Muscle of back (tissue), 11 donors: ENCODE data around the gene NRM. TPM values are rescaled to one million over a fixed set of nuclear protein-coding genes. Genes with fewer than 3 reads are reported as not detected.

Experiments used
- DNase-seq, 3 donors: peaks; one replicate each; pipeline versions ENCODE4 v3.0.0 to v3.0.0-alpha.2; 2013
- polyA plus RNA-seq, 10 donors: library from polyadenylated mRNA; unstranded; fragments of 120-200 nt; gene quantifications; one replicate each; pipeline ENCODE4 v1.2.1, GENCODE V29; 2013; ENCODE audit not compliant: insufficient read length in 10 of 10

The NRM gene
- polyA plus RNA-seq, 10 donors: 28.5 to 43.1 (median 36.5) TPM

DNA sequence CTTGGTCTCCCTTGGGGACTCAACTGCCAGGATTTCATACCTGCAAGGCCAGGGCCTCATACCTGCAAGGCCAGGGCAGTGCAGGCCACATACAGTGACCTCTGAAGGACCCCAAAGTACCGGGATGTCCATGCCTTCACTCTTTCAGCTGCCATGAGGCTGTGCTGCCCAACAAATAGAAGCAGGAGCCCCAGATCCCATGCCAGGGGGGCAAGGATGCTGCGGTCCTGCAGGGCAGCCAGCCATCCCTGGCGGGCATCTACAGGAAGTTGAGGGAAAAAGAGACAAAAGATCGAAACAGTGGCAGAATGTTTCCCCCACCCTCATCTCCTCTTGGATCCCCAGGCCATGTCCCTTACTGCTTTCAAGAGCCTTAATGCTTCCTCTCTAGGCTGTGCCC lies 799 bp downstream of the NRM start:
- no peak for DNase-seq

DNA sequence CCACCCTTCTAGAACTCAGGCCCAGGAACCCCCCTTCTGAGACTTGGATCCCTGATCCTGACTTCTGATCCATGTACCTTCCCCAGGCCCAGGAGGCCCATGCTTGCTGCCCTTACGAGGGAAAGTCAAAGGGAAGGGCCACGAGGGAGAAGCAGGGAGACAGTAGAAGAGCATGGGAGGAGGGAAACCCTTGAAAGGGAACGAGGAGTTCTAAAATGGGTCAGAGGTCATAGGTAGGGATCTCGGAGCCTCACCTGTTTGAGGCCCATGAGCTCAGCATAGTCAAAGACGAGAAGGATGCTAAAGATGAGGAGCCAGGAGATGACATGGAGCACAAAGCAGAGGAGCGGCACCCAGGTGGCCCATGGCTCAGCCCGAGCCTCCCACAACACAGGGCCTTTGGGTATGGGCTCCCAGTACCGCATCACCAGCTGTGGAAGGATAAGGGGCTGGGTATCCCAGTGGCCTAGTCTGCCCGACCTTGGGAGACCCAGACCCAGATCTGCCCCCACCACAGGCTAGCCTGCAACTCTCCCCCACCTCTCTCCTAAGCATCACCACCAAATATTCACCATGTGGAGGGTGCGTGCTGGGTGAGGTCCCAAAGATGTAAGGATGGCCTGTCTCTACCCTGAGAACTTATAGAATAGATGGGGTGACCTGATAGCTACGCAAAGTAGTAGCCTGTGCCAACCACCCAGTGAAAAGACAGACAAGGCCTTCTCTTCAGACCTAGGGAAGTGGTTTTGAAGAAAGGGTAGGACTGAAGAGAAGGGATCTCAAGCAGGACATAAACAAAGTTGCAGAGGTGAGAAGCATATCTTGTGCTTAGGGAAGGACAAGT lies 1.5 kb downstream of the NRM start:
- DNase-seq: no peak

DNA sequence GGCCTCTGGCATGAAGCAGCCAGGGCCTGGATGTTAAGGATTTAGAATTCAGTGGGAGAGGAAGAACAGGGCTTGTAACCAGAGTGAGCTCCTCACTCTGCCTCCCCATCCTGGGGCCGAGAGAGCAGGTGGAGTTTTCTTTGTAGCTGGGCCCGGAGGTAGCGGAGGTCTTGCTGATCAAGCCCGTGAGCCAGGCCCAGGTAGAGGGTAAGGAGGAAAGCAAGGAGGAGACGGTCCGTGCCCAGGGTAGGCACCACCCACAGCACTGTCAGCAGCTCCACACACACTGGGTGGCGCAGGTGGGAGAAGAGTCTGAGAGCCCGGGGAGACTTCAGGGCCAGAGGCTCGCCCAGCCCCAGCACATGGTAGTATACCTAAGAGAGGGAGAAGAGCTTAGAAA lies 2.2 kb downstream of the NRM start:
- no peak for DNase-seq

DNA sequence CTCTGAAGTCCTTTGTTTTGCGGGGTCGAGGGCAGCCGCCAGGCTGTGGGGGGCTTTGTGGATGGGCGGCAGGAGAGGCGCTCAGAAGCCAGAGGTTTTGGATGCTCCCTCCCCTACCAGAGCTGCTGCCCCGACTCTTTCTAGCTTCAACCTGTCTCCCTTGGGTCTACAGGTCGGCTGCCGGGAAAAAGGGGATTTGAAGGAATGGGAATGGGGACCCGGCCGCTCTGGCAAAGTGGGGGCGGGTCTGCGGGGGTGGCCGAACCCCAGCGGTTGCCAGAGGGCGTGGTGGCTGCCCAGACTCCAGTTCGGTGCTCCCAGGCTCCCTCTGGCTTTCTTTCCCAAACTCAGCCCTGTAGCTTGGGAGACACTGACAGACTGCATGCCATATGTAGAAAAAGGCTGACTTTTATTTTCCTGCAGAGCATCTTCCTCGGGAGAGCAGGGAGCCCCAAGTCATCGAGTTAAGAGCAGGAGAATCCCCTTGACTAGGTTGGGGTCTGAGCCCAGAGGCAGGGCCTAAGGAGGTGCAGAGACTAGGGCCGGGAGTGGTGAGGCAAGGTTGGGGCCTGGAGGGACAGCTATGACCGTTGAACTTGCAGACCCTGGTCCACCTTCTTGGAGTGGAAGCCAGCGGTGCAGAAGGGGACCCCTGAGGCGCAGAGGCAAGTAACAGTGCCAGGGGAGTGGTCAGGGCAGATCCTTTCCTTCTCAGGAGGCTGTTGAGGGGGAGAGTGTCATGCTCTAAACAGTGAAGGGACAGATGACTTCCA lies 2.9 kb downstream of the NRM start:
- DNase-seq: peak in 1 of 3 donors; percentile 30

DNA sequence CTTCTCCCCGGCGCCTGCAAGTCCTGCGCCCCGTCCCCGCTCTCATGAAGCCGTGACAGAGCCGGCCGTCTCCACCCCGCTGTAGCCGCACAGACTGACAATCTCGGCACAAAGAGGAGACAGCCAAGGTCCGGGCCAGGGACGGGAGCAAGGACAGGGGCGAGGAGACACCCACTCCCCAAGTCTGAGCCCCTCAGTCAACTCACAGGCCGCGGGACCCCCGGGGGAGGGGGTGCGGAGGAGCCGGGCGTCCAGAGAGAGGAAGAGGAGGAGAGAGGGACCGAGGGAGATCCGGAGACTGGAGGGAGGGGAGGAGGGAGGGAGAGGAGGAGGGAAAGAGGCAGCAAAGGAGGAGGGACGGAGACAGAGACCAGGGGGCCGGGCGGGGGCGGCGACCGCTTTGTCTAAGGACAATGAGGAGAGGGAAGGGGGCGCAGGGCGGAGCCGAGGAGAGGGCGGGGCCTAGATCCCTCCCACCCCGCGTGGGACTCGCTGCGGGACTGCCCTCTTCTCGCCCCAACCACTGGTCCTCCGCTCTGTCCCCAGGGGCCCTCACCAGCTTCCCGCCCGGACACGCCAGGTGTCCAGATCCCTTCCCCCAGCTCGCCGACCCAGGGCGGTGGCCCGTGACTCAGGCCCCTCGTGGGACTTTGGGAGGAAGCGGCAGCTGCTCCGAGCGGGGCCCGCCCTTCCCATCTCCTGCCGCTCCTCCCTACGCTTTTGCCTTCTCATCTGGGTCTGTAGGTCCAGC lies 3.7 kb downstream of the NRM start:
- DNase-seq: peak; percentile 96 to 99 (median 96)

DNA sequence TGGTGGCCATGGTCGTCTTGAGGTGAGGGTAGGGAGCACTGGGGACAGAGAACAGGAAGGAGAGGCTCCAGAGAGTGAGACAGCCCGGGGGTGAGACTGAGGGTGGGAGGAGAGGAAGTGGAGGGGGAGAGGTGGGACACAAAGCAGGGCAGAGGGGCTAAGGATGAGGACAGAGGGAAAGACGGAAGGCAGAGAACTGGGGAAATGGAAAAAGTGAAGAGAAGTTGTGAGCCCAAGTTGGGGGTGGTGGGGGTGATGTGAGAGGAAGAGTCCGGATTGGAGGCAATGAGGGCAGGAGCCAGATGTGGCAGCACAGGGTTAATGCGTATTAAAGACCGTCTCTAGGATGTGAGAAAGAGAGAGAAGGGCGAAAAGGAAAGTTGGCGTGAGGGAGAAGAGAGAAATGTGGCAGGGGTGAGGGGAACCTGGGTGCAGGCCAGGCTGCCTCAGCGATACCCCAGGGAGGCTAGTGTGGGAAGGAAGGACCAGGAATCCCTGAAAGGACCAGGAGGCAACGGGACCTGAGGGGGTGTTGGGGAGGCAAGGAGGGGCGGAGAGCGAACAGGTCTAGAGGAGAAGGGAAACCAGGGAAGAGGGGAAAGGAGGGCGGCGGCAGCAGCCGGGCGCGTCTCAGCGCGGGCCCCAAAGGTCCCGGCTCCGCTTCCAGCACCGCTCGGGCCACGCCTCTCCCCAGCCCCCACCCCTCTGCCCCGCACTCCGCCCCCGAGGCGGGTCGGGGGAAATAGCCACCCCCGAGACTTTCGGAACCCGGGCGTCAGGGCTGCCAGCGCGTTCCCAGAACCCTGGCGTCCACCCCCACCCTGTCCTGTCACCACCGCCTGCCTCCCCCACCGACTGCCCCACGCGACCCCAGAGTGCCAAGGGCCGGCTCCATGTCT lies 4.5 kb downstream of the NRM start, which contains the start of gene PPP1R18:
Gene PPP1R18, minus strand, starts transcription at position 637 of the 899 bp plus-strand sequence. Its CDS starts 627 bp downstream, at position 10.
- peak in 2 of 3 donors; percentile 67 to 82 for DNase-seq

DNA sequence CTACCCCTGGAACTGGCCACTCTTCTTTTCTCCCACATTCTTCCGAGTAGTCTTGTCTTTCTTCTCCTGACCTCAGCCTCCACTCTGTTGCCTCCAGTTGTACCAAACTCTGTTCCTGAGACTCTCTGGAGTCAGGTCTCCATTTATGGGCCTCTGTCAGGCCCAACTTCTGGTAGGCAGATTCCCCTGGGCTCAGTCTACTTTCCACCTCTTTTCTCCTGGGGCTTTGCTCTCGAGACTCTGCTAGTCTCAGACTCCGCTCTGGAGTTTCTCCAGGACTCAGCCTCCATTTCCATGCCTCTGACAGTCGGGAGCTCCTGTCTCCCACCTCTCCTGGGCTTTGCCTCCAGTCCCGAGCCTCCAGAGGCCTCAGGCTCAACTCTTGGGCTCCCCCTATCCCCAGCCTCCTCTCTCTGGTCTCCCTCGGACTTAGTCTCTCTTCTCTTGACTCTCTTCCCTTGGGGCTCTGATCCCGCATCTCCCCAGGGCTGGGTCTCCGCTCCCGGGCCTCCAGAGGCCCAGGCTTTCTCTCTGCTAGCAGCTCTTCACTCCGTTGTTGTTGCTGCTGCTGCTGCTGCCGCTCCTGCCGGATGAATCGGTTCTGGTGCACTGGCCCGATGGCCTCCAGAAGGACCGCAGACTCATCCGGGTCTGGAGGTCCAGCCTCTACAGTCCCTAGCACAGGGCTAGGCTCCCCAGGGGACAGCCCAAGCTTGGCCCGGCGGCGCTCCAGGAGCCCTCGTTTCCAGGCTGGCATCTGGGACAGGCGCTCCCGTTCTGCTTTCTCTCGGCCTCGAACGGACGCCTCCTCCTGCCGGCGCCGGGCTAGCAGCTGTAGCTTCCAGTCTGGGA lies 5.4 kb downstream of the NRM start:
- DNase-seq: peak in 1 of 3 donors; percentile 36

DNA sequence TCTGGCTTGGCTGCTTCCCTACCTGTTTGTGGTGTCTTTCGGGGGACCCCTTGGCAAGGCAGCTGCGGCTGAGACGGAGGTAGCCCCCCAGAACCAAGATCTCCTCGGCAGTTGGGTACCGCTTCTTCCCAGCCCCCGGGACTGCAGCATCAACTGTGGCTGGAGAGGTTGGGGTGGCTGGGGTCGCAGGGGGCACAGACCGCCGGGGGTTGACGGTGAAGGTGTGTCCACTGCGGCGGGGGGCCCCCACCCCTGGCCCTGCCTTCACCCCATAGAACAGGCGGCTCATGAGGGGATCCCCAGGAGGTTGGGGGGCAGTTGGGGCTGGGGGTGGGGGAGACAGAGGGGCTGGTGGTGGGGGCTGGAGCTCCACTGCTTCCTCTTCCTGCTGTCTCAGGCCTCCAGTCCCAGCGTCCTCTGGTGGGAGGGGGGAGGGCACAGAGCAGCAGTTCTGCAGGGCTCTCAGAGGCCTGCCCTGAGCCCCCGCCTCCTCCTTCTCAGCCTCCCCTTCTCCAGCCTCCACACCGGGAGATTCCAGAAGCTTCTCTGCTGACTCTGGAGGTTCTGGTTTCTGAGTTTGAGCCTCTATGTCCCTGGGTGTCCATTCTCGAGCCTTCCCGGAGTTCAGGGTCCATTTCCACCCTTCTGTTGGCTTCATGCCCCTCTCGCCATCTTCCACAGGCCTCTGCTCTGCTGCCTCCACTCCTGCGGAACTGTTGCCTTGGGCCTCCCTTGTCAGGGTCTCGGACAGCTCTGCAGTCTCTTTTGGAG lies 6.2 kb downstream of the NRM start:
- DNase-seq: peak in 2 of 3 donors; percentile 30 to 50

DNA sequence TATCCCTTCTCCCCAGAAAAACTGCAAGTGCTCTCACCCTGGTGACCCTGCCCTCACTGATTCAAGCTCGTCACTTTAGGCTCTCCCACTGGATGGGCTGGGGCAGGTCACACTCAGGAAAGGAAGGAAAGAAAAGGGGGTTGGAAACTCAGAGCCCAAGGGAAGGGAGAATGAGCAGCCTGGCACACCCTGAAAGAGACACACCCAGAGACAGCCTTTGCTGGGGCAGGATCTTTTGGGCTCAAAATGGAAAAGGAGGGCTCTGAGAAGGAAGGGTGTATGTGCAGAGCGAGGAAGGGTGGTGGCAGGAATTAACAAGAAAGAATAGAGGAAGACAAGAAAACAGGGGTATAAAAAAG lies 6.8 kb downstream of the NRM start:
- DNase-seq: no peak

DNA sequence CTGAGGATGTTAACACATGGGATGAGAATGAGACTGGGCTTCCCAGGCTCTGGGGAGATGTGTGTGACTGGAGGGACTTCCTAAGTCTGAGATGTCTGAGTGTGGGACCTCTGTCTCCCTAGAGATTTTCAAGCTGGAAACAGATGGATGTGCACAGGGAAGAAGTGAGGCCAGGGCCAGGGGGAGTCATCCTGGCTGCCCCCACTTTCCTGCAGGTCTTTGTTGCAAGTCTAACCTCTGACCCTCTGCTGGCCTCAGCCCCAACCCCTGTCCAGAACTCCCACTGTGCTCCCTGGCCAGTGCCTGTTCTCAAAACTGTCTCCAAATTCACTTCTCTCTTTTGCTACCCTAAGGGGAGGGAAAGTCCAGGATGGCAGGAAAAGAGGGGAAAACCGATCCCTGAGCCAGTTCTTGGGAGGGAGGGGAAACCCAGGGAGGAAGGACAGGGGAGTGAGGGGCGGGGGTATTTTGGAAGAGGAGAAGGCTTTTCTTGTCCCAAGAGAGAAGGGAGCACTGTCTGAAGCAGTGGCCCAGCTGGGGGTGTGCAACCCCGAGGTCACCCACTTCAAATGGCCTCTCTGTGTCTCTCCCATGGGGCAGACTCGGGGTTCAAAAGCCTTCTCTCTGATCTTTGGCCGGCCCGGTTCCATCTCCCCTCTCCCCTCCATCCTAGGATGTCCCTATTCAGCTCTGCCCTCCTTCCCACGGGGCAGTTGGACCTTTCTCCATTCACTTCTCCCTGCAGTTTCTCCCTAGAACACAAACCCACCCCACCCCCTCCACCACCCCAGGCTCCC lies 7.4 kb downstream of the NRM start:
- no peak for DNase-seq

DNA sequence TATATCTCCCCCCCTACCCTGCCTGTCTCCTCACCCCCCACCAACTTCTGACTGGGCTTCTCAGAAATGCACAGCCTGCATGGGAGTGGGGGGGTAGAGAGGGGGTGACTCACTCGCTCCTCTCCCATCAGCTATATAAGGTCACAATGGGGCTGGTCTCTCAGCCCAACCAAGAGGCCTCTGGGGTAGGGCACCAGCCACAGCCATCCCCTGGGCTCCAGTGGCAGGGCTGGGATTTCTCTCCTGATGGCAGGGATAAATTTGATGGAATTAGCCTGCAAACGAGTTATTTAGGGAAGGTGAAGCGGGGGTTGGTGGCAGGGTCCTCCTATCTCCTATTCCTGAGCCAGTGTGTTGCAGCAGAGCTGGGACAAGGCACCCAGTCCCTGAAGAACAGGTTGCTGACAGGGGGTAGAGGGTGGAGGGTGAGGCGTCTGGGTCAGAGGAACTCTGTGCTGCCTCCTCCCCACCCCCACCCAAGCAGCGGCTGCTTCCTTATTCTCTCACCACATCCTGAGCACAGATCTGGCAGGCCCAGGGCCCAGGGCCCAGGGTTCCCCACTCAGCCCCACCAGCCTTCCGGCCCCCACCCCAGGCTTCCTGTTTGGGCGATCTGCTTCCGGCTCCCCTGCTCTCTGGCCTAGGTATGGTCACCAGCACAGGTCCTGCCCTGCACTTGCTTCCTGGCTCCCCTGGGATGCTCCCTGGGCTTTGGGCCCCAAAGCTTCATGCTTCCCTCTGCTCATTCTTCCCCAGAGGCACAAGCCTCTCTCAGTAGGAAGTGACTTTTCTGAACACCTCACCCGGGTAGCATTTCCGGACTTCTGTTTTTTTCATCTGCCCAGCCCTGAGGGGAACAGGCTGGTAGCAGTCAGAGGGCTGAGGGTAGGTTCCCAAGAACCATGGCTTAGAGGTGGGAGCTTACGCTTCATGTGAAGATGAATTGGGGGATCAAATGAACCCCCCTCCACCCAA lies 8.4 kb downstream of the NRM start:
- DNase-seq: peak; percentile 61 to 82 (median 82)

DNA sequence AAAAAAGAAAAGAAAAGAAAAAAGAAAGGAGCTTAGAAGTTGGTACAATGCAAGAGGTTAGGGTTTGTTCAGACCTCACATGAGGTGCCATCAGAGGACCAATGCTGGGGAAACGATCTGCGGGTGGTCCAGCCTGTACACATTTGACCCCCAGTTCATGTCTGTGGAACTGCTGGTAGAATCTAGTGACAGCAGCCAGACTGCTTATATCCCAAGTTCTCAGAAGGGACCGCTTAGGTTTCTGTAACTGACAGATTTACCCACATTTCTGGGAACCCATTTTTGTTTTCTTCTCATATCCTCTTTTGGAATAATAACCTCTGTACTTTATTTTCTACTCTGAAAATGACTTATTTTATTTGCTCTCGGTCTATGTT lies 9.0 kb downstream of the NRM start:
- no peak for DNase-seq

DNA sequence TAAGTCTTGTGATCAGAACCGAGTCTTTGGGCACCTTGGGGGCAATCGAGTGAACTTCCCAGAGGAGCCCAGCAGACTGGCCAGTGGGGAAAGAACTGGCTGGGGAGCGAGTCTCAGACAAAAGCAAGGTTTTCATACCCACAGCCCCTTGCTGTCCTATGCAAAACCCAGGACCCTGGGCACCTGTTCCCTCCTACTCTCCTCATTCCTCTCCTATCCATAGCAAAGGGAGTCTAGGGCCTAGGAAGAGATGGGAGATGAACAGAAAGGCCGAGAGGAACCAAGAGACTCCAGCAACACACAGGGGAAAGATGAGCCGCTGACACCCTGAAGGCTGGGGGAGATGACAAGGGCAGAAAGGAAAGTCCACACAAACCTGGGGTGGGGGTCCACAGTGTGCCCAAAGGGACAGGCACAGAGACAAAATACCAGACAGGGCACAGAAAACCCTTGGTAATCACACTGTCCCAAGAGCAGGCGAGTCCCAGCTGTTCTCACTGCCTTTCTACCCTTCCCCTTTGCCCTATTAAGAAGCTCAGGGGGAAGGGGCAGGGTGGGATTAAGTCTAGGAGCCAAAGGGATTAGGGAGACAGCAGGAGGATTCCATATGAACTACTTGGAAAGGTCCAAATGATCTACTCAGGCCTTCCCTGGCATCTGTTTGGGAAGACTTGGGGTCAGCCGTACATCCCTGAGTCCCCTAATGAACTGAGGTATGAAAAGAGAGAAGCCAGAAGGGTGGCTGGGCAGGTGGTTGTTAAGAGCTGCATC lies 10.8 kb downstream of the NRM start:
- DNase-seq: no peak

DNA sequence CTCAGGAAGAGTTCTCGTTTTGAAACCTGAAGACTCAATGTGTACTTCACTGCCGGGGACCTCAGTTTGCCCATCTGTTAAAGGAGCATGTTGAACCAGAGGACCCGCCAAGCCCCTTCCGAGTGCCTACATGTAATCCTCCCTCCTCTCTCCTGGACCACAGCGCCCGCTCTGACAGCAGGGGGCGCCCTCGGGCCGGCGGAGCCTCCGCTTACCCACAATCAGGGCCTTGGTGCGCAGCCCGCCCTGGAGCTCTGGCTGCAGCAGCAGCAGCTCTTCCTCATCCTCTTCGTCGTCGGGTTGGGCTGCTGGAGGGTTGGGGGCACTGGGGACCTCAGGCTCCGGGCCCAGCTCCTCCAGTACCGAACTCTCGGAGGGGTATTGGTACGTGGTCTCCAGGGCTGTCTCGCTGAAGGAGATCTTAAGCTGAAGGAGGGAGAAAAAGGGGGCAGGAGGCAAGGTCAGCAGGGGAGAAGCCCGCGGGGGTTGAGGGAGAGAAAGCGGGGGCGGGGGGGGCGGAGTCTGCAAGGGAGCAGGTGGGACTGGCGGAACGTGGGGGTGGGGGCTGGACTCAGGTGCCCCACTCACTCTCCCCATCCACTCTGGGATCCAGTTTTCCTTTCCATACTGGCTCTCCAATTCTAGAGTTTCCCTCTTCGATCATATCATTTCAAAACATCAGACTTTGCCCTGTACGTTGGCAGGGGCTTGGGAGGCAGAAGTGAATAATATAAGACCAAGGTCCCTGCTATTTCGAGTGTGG lies 11.6 kb downstream of the NRM start:
- DNase-seq: peak; percentile 63 to 92 (median 89)

DNA sequence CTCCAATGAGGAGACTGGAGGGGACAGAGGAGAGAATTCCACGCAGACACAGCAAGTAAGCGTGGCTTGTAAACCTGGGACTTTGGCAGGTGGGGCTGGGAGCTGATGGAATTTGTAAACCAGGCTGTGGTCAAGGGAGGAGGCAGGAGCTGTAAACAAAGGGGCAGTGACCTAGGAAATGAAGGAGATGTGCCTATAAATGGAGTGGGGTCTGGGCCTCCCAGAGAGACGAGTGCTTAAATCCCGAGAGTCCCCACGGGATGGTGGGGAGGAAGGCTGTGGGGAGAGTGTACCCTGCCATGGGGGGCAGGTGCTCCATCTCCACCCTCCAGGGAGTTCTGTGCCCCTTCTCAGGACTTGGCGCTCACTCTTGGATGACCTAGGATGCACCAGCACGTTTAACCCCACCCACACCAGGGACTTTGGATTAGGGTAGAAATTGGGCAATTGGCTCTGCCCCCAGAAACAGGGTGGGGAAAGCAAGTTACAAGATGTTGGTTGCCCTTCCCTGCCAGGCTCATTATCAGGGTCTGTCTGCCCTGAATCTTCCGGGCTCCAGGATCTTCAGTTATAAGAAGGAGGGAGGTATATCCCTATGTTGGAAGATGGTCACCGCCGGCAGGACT lies 14.0 kb downstream of the NRM start:
- no peak for DNase-seq
